ENCODE measurements around the gene HLA-DMA.

The HLA-DMA gene

DNA sequence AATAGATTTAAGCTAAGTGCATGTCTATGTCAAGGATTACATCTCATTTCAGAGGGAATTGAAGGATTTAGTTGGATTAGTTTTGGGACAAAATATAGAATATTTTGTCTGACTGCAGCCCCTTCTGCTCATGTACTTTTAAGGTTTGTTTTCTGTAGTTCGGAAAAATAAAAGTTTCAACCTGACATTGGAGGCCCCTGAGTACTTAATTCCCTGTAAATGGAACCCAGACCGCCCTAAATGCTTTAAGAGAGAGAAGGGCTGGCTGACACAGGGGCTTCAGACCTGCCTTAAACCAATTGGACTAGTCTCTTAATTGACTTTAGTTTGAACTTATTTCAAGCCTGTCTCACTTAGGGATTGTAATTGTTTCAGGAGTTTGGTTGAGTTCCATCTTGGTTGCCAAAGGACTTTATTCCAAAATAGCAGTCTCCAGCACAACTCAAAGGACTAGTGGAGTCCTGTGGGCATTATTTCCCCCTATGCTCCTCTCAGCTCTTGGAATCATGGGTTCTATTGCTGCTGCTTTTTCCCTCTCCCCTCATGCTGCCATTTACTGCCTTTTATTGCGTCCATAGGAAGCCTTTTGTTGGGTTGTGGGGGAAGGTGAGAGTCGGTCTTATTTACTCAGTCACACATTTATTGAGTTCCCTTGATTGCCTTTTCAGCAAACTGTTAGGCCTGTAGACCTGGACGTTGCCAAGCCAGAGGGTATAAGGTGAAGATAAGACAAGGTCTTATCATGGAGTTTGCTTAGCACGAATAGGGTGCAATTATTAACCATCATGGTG is 30.0 kb upstream of the HLA-DMA start:
- Histone ChIP-seq H3K36me3 (ENCODE audit: control insufficient read depth, insufficient read depth, low read length) (peaks cover 31% of the 10 kb centered on the region), H3K4me3 (ENCODE audit: low read depth, low read length) (no peak overlapping the region), H3K4me1 (ENCODE audit: control insufficient read depth, insufficient read depth, low read length) (peaks cover 7% of the 10 kb centered on the region), H3K27me3 (ENCODE audit: control insufficient read depth, insufficient read depth, low read length) (no peaks in the 10 kb centered on the region), H3K9me3 (ENCODE audit: control insufficient read depth, insufficient read depth, low read length) (no peaks in the 10 kb centered on the region), H3K9ac (ENCODE audit: low read depth, low read length) (no peak overlapping the region)

DNA sequence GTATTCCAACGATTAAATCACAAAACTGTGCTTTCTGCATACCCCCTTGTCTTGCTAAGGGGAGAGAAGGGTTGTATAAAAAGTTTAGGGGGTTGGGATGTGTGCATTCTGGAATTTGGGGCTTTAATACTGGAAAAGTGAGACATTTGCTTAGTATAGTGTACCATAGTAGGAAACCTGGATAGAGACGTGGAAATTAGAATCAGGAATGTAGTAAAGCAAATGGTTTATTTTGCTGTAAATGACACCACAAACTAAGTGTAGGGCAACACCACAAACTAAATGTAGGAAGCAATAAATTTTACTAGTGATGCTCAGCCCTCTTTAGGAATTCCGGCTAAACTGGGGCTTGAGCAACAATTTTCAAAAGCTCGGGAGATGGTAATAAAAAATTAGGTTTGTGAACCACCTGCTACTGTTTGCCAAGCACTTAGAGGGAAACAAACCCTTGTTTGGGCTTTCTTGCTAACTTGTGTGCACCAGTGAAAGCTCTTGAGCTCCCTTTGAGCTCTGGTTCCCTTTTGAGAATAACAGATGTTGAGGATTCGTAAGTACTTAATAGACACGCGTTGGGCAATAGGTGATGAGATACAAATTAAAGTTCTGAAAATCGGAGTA is 29.3 kb upstream of the HLA-DMA start:
- Histone ChIP-seq H3K27me3 (ENCODE audit: control insufficient read depth, insufficient read depth, low read length) (no peaks in the 10 kb centered on the region), H3K4me3 (ENCODE audit: low read depth, low read length) (no peak overlapping the region), H3K9ac (ENCODE audit: low read depth, low read length) (no peak overlapping the region), H3K4me1 (ENCODE audit: control insufficient read depth, insufficient read depth, low read length) (peaks cover 5% of the 10 kb centered on the region), H3K9me3 (ENCODE audit: control insufficient read depth, insufficient read depth, low read length) (no peaks in the 10 kb centered on the region), H3K36me3 (ENCODE audit: control insufficient read depth, insufficient read depth, low read length) (peaks cover 38% of the 10 kb centered on the region)

DNA sequence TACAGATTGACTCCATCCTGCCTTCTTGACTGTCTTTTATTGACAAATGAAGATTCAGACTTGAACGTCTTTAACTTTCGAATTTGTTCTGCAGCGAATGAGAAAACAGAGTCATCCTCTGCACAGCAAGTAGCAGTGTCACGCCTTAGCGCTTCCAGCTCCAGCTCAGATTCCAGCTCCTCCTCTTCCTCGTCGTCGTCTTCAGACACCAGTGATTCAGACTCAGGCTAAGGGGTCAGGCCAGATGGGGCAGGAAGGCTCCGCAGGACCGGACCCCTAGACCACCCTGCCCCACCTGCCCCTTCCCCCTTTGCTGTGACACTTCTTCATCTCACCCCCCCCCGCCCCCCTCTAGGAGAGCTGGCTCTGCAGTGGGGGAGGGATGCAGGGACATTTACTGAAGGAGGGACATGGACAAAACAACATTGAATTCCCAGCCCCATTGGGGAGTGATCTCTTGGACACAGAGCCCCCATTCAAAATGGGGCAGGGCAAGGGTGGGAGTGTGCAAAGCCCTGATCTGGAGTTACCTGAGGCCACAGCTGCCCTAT is 27.7 kb upstream of the HLA-DMA start:
- Histone ChIP-seq H3K9me3 (ENCODE audit: control insufficient read depth, insufficient read depth, low read length) (no peaks in the 10 kb centered on the region), H3K36me3 (ENCODE audit: control insufficient read depth, insufficient read depth, low read length) (peaks cover 54% of the 10 kb centered on the region), H3K4me1 (ENCODE audit: control insufficient read depth, insufficient read depth, low read length) (peaks cover 7% of the 10 kb centered on the region), H3K4me3 (ENCODE audit: low read depth, low read length) (no peak overlapping the region), H3K9ac (ENCODE audit: low read depth, low read length) (no peak overlapping the region), H3K27me3 (ENCODE audit: control insufficient read depth, insufficient read depth, low read length) (no peaks in the 10 kb centered on the region)

DNA sequence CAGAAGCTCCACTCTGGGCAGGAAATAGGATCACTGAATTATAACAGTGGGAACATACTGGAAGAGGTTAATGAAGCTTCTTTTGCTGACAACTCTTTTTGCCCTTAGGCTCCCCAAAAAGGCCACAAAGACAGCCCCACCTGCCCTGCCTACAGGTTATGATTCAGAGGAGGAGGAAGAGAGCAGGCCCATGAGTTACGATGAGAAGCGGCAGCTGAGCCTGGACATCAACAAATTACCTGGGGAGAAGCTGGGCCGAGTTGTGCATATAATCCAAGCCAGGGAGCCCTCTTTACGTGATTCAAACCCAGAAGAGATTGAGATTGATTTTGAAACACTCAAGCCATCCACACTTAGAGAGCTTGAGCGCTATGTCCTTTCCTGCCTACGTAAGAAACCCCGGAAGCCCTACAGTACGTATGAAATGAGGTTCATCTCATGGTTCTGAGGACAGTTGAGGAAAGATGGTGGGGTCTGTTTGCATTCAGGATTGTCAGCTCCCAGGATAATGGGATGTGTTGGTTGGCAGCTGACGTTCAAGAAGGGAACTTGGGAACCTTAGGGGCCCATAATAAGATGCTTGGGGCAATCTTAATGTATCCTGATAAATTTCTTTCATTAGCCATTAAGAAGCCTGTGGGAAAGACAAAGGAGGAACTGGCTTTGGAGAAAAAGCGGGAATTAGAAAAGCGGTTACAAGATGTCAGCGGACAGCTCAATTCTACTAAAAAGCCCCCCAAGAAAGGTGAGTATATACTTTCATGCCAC is 27.0 kb upstream of the HLA-DMA start:
- Histone ChIP-seq H3K27me3 (ENCODE audit: control insufficient read depth, insufficient read depth, low read length) (no peaks in the 10 kb centered on the region), H3K4me3 (ENCODE audit: low read depth, low read length) (no peak overlapping the region), H3K36me3 (ENCODE audit: control insufficient read depth, insufficient read depth, low read length) (peaks cover 60% of the 10 kb centered on the region), H3K9me3 (ENCODE audit: control insufficient read depth, insufficient read depth, low read length) (no peaks in the 10 kb centered on the region), H3K9ac (ENCODE audit: low read depth, low read length) (no peak overlapping the region), H3K4me1 (ENCODE audit: control insufficient read depth, insufficient read depth, low read length) (peaks cover 7% of the 10 kb centered on the region)

DNA sequence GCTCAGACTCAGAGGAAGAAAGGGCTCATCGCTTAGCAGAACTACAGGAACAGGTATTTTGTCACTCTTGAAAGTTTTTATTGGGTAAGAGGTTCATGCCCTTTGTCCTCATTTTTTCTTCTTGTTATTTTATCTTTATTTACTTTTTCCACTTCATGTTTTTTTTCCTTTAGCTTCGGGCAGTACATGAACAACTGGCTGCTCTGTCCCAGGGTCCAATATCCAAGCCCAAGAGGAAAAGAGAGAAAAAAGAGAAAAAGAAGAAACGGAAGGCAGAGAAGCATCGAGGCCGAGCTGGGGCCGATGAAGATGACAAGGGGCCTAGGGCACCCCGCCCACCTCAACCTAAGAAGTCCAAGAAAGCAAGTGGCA is 25.0 kb upstream of the HLA-DMA start:
- H3K9ac ChIP-seq (ENCODE audit: low read depth, low read length), result no peak overlapping the region
- peaks cover 76% of the 10 kb centered on the region for H3K36me3 ChIP-seq (ENCODE audit: control insufficient read depth, insufficient read depth, low read length)
- H3K9me3 ChIP-seq (ENCODE audit: control insufficient read depth, insufficient read depth, low read length), result no peaks in the 10 kb centered on the region
- H3K4me3 ChIP-seq (ENCODE audit: low read depth, low read length), result no peak overlapping the region
- H3K27me3 ChIP-seq (ENCODE audit: control insufficient read depth, insufficient read depth, low read length), result no peaks in the 10 kb centered on the region
- peaks cover 2% of the 10 kb centered on the region for H3K4me1 ChIP-seq (ENCODE audit: control insufficient read depth, insufficient read depth, low read length)

DNA sequence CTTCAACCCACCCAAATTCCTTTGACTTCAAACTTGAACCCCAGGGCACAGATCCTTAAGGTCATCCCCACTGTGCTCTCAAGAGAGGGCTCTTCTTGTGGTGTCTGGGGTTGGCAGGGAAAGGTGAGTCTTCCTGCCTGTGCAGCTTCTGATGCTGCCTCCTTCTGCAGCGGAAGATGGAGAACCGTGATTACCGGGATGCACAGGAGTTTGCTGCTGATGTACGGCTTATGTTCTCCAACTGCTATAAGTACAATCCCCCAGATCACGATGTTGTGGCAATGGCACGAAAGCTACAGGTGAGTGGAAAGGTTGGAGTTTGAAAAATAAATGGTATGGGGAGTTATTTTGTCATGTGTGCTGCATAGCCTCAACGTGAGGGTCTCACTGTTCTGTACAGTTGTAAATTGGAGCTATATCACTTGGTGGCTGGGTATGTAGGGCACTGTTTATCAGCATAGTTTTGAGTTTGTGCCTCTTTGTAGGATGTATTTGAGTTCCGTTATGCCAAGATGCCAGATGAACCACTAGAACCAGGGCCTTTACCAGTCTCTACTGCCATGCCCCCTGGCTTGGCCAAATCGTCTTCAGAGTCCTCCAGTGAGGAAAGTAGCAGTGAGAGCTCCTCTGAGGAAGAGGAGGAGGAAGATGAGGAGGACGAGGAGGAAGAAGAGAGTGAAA is 24.5 kb upstream of the HLA-DMA start:
- no peak overlapping the region for H3K9ac ChIP-seq (ENCODE audit: low read depth, low read length)
- H3K4me1 ChIP-seq (ENCODE audit: control insufficient read depth, insufficient read depth, low read length), result peaks cover 2% of the 10 kb centered on the region

DNA sequence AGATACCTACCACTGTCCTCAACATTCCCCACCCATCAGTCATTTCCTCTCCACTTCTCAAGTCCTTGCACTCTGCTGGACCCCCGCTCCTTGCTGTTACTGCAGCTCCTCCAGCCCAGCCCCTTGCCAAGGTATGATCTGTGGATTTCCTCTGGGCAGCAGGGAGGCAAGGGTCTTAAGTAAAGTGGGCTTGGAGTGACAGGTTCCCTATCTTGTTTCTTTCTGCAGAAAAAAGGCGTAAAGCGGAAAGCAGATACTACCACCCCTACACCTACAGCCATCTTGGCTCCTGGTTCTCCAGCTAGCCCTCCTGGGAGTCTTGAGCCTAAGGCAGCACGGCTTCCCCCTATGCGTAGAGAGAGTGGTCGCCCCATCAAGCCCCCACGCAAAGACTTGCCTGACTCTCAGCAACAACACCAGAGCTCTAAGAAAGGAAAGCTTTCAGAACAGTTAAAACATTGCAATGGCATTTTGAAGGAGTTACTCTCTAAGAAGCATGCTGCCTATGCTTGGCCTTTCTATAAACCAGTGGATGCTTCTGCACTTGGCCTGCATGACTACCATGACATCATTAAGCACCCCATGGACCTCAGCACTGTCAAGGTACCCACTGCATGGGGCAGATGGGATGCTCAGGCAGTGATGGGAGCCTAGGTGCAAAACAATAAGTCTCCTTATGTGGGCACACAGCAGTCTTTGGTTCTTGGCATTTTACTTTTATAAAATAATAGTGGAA is 23.6 kb upstream of the HLA-DMA start:
- peaks cover 2% of the 10 kb centered on the region for H3K4me1 ChIP-seq (ENCODE audit: control insufficient read depth, insufficient read depth, low read length)
- H3K9ac ChIP-seq (ENCODE audit: low read depth, low read length), result no peak overlapping the region
- H3K9me3 ChIP-seq (ENCODE audit: control insufficient read depth, insufficient read depth, low read length), result no peaks in the 10 kb centered on the region
- peaks cover 86% of the 10 kb centered on the region for H3K36me3 ChIP-seq (ENCODE audit: control insufficient read depth, insufficient read depth, low read length)
- H3K27me3 ChIP-seq (ENCODE audit: control insufficient read depth, insufficient read depth, low read length), result no peaks in the 10 kb centered on the region
- no peak overlapping the region for H3K4me3 ChIP-seq (ENCODE audit: low read depth, low read length)

More for the DNA sequence above, 24.5 kb upstream of the HLA-DMA start:
- Histone ChIP-seq H3K36me3 (ENCODE audit: control insufficient read depth, insufficient read depth, low read length) (peaks cover 81% of the 10 kb centered on the region), H3K9me3 (ENCODE audit: control insufficient read depth, insufficient read depth, low read length) (no peaks in the 10 kb centered on the region), H3K27me3 (ENCODE audit: control insufficient read depth, insufficient read depth, low read length) (no peaks in the 10 kb centered on the region), H3K4me3 (ENCODE audit: low read depth, low read length) (no peak overlapping the region)

DNA sequence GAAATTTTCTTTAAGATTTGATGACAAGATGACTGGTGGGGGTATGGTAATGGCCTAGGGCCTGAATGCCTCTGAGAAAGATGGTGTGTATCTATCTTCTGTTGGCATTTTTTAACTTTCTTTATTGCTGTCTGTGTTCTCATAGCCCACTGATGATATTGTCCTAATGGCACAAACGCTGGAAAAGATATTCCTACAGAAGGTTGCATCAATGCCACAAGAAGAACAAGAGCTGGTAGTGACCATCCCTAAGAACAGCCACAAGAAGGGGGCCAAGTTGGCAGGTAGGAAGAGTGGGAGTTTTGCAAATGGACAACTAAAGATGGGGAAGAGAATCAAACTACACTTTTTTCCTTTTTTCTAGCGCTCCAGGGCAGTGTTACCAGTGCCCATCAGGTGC is 23.0 kb upstream of the HLA-DMA start:
- Histone ChIP-seq H3K36me3 (ENCODE audit: control insufficient read depth, insufficient read depth, low read length) (peaks cover 86% of the 10 kb centered on the region), H3K27me3 (ENCODE audit: control insufficient read depth, insufficient read depth, low read length) (no peaks in the 10 kb centered on the region), H3K9ac (ENCODE audit: low read depth, low read length) (no peak overlapping the region), H3K4me1 (ENCODE audit: control insufficient read depth, insufficient read depth, low read length) (peaks cover 2% of the 10 kb centered on the region), H3K4me3 (ENCODE audit: low read depth, low read length) (peak overlapping the region; percentile 94), H3K9me3 (ENCODE audit: control insufficient read depth, insufficient read depth, low read length) (no peaks in the 10 kb centered on the region)

DNA sequence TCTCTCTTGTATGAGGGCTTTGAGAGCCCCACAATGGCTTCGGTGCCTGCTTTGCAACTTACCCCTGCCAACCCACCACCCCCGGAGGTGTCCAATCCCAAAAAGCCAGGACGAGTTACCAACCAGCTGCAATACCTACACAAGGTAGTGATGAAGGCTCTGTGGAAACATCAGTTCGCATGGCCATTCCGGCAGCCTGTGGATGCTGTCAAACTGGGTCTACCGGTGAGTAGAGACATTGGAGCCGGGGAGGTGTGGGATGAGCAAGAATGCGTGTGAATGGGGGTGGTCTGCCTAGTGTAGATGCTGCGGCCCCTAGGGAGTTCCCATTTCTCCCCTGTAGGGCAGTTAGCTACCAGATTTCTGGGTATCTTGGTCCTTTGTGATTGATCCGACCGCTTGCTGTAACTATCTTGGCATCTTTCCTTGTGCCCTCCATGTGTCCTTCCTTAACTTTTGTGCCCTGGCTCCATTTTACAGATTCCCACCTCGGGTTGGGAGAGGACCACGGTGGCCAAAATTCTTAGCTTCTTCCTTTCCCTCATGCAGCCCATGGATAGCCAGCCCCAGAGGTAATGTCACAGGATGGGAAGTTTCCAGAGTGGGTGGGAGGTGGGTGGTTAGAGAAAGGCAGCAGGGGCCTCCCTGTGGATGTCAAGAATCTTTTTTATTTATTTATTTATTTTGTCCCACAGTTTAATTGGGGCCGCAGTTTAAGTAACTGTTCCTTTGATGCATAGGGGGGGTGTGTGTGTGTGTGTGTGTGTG is 21.8 kb upstream of the HLA-DMA start:
- peak overlapping the region; percentile 94 for H3K4me3 ChIP-seq (ENCODE audit: low read depth, low read length)
- peaks cover 74% of the 10 kb centered on the region for H3K36me3 ChIP-seq (ENCODE audit: control insufficient read depth, insufficient read depth, low read length)
- H3K4me1 ChIP-seq (ENCODE audit: control insufficient read depth, insufficient read depth, low read length), result peaks cover 2% of the 10 kb centered on the region
- no peaks in the 10 kb centered on the region for H3K9me3 ChIP-seq (ENCODE audit: control insufficient read depth, insufficient read depth, low read length)
- no peaks in the 10 kb centered on the region for H3K27me3 ChIP-seq (ENCODE audit: control insufficient read depth, insufficient read depth, low read length)
- peak overlapping the region; percentile 97 for H3K9ac ChIP-seq (ENCODE audit: low read depth, low read length)

DNA sequence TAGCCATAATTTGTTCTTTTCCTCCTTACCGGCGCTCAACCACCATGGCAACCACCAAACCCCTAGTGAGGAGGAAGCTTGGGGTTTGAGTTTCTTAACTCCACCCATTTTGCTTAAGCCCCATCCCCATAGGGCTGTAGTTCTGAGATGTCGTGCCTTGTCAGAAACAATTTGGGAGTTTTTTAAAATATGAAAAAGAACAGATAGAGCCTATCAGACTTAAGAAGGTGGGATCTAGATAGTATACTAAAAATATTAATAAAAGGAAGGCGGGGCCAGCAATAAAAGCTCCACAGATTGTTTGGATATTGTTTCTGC is 21.1 kb upstream of the HLA-DMA start:
- H3K9me3 ChIP-seq (ENCODE audit: control insufficient read depth, insufficient read depth, low read length), result no peaks in the 10 kb centered on the region
- no peaks in the 10 kb centered on the region for H3K27me3 ChIP-seq (ENCODE audit: control insufficient read depth, insufficient read depth, low read length)
- H3K9ac ChIP-seq (ENCODE audit: low read depth, low read length), result peak overlapping the region; percentile 97
- H3K4me1 ChIP-seq (ENCODE audit: control insufficient read depth, insufficient read depth, low read length), result peaks cover 2% of the 10 kb centered on the region
- H3K36me3 ChIP-seq (ENCODE audit: control insufficient read depth, insufficient read depth, low read length), result peaks cover 71% of the 10 kb centered on the region
- peak overlapping the region; percentile 94 for H3K4me3 ChIP-seq (ENCODE audit: low read depth, low read length)
